NCI-H345 (cell line): Measurements from ENCODE around the gene NPTX1.

ENCODE experiments used
- DNase-seq: peaks from one replicate; lab custom pipeline; 2025; lab: John Stamatoyannopoulos, UW

NPTX1 gene

GRCh38 chr17:80443916-80444643 is 32.3 kb downstream of the NPTX1 start:
- DNase-seq: peak; percentile 63

- no peak for DNase-seq
Observed at GRCh38 chr17:80443498-80443897, 32.9 kb downstream of the NPTX1 start.

GRCh38 chr17:80442764-80443163 is 33.6 kb downstream of the NPTX1 start:
- DNase-seq: no peak

GRCh38 chr17:80442323-80442659 is 34.1 kb downstream of the NPTX1 start:
- no peak for DNase-seq

- DNase-seq: peak; percentile 81
Observed at GRCh38 chr17:80441598-80442322, 34.6 kb downstream of the NPTX1 start.

- no peak for DNase-seq
Observed at GRCh38 chr17:80441133-80441578, 35.3 kb downstream of the NPTX1 start.

GRCh38 chr17:80439499-80439898 is 36.9 kb downstream of the NPTX1 start:
- DNase-seq: no peak

GRCh38 chr17:80438806-80439205 is 37.6 kb downstream of the NPTX1 start:
- no peak for DNase-seq

GRCh38 chr17:80437532-80437931 is 38.9 kb downstream of the NPTX1 start:
- no peak for DNase-seq

GRCh38 chr17:80433916-80434666 is 42.3 kb downstream of the NPTX1 start:
- DNase-seq: no peak

GRCh38 chr17:80432961-80433550 is 43.4 kb downstream of the NPTX1 start:
- no peak for DNase-seq

- no peak for DNase-seq
Observed at GRCh38 chr17:80432350-80432955, 44.0 kb downstream of the NPTX1 start.

- no peak for DNase-seq
Observed at GRCh38 chr17:80431246-80432195, 44.9 kb downstream of the NPTX1 start.

GRCh38 chr17:80430446-80431245 is 45.8 kb downstream of the NPTX1 start:
- DNase-seq: no peak

- DNase-seq: no peak
Observed at GRCh38 chr17:80429356-80430275, 46.8 kb downstream of the NPTX1 start.

- no peak for DNase-seq
Observed at GRCh38 chr17:80428796-80429195, 47.6 kb downstream of the NPTX1 start.

GRCh38 chr17:80428363-80428762 is 48.0 kb downstream of the NPTX1 start:
- DNase-seq: no peak

GRCh38 chr17:80427366-80428282 is 48.8 kb downstream of the NPTX1 start:
- DNase-seq: no peak
